Measurements from ENCODE around the gene PCDH12. TPM values are rescaled to one million over a fixed set of nuclear protein-coding genes. Genes with fewer than 3 reads are reported as not detected.
A peak's percentile ranks its signal among the peaks of the same experiment; 100 is the strongest.

The PCDH12 gene
- total RNA-seq, 3 donors from 2014 or later, result 1.8 to 5.6 (median 3.5) TPM

- no peaks in the 10 kb centered on the region for H3K9me3 ChIP-seq
- peaks cover 0 to 8% of the 10 kb centered on the region in 2 donors for H3K27me3 ChIP-seq
- no peak overlapping the region for H3K27ac ChIP-seq
- peak; percentile 68 to 84 for DNase-seq (ENCODE audit: low spot score in 2 of 2)
- TF ChIP-seq CTCF (IDR thresholded peaks at IDR 0.05), result no peak
- TF ChIP-seq POLR2AphosphoS5 (IDR thresholded peaks at IDR 0.05), result peak in 1 of 3 donors; percentile 20
- intact Hi-C loops (cut with DNase I; ENCODE audit: low total_unique reads), result no loop called here
- H3K36me3 ChIP-seq, result no peaks in the 10 kb centered on the region
- H3K4me3 ChIP-seq, result no peak overlapping the region
- no peaks in the 10 kb centered on the region for H3K4me1 ChIP-seq
Measured at GRCh38 chr5:141910271-141910673, 47.7 kb downstream of the PCDH12 start.

GRCh38 chr5:141909212-141909611 is 48.8 kb downstream of the PCDH12 start:
- Histone ChIP-seq H3K36me3 (no peaks in the 10 kb centered on the region), H3K27ac (no peak overlapping the region), H3K4me3 (no peak overlapping the region), H3K9me3 (no peaks in the 10 kb centered on the region), H3K27me3 (peaks cover 0 to 3% of the 10 kb centered on the region in 2 donors), H3K4me1 (peaks cover 0 to 1% of the 10 kb centered on the region in 2 donors)
- no peak for DNase-seq (ENCODE audit: low spot score in 2 of 2)
- intact Hi-C loops (cut with DNase I; ENCODE audit: low total_unique reads), result no loop called here
- TF ChIP-seq POLR2AphosphoS5 (IDR thresholded peaks at IDR 0.05) (no peak), POLR2A (IDR thresholded peaks at IDR 0.05) (no peak), CTCF (IDR thresholded peaks at IDR 0.05) (no peak)

DNA sequence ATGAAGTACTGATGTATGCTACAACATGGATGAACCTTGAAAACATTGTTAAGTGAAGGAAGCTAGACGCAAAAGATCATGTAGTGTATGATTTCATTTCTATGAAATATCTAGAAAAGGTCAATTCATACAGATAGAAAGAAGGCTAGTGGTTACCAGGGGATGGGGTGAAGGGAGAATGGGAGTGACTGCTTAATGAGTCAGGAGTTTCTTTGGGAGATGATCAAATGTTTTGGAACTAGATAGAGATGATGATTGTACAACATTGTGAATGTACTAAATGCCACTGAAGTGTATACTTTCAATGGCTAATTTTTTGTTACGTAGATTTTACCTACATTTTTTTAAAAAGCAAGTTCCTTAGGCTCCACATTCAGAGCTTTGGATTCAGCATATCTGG is 49.2 kb downstream of the PCDH12 start:
- Histone ChIP-seq H3K27ac (no peak overlapping the region), H3K4me3 (no peak overlapping the region), H3K4me1 (peaks cover 0 to 4% of the 10 kb centered on the region in 2 donors), H3K27me3 (no peaks in the 10 kb centered on the region), H3K36me3 (no peaks in the 10 kb centered on the region), H3K9me3 (no peaks in the 10 kb centered on the region)
- intact Hi-C loops (cut with DNase I; ENCODE audit: low total_unique reads), result no loop called here
- no peak for DNase-seq (ENCODE audit: low spot score in 2 of 2)
- TF ChIP-seq POLR2A (IDR thresholded peaks at IDR 0.05) (no peak), CTCF (IDR thresholded peaks at IDR 0.05) (no peak), POLR2AphosphoS5 (IDR thresholded peaks at IDR 0.05) (no peak)

DNA sequence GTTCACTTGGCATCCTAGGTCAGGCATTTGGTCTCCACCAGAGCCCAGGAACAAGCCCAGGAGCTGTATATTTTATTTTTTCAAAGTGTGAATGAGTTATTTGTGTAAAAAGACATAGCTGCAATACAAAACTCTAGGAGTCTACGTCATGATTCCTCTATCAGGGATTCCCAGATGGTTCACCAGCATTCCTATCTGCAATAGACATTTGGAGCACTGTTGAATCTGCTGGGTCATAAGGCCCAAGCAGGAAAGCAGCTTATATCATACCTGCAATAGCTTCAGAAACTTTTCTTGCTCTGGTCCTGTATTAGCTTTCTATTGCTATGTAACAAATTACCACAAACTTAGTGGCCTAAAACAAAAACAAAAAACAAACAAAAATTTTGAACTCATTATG is 51.0 kb downstream of the PCDH12 start:
- Histone ChIP-seq H3K36me3 (no peaks in the 10 kb centered on the region), H3K27me3 (no peaks in the 10 kb centered on the region), H3K27ac (no peak overlapping the region), H3K4me3 (no peak overlapping the region), H3K9me3 (no peaks in the 10 kb centered on the region), H3K4me1 (peaks cover 0 to 4% of the 10 kb centered on the region in 2 donors)
- DNase-seq (ENCODE audit: low spot score in 2 of 2), result no peak
- intact Hi-C loops (cut with DNase I; ENCODE audit: low total_unique reads), result no loop called here
- no peak for TF ChIP-seq POLR2AphosphoS5 (IDR thresholded peaks at IDR 0.05)
- no peak for TF ChIP-seq CTCF (IDR thresholded peaks at IDR 0.05)
- no peak for TF ChIP-seq POLR2A (IDR thresholded peaks at IDR 0.05)

GRCh38 chr5:141906517-141906916 is 51.5 kb downstream of the PCDH12 start:
- peaks cover 0 to 4% of the 10 kb centered on the region in 2 donors for H3K4me1 ChIP-seq
- H3K27ac ChIP-seq, result no peak overlapping the region
- intact Hi-C loops (cut with DNase I; ENCODE audit: low total_unique reads), result no loop called here
- no peaks in the 10 kb centered on the region for H3K27me3 ChIP-seq
- no peaks in the 10 kb centered on the region for H3K36me3 ChIP-seq
- no peak overlapping the region for H3K4me3 ChIP-seq
- no peak for TF ChIP-seq CTCF (IDR thresholded peaks at IDR 0.05)
- H3K9me3 ChIP-seq, result no peaks in the 10 kb centered on the region
- no peak for DNase-seq (ENCODE audit: low spot score in 2 of 2)
